Measurements from ENCODE around the gene PSMD8. TPM values are rescaled to one million over a fixed set of nuclear protein-coding genes. Genes with fewer than 3 reads are reported as not detected.

PSMD8 gene
- total and polyA plus RNA-seq, 11 donors, result 186 to 690 (median 325) TPM

- no peaks in the 10 kb centered on the region for H3K9me3 ChIP-seq
- H3K4me3 ChIP-seq, result no peak overlapping the region
- H3K36me3 ChIP-seq, result no peaks in the 10 kb centered on the region
- WGBS, 4 donors, result 68 to 78% (median 76%) methylated on average over 16 of the region's 16 CpGs
- DNase-seq (no peak), ATAC-seq (no peak)
- peaks cover 0 to 35% (median 7%) of the 10 kb centered on the region in 9 donors for H3K27me3 ChIP-seq
- H3K27ac ChIP-seq, result no peak overlapping the region
- H3K4me1 ChIP-seq, result peaks cover 0 to 1% (median 0%) of the 10 kb centered on the region in 12 donors
- TF ChIP-seq POLR2A (IDR thresholded peaks at IDR 0.05), result no peak
- intact Hi-C loops (cut with DNase I), result no loop called here
Observed at GRCh38 chr19:38355728-38356725, 18.3 kb upstream of the PSMD8 start.

- Histone ChIP-seq H3K36me3 (no peaks in the 10 kb centered on the region), H3K27me3 (peaks cover 0 to 37% (median 9%) of the 10 kb centered on the region in 9 donors), H3K4me1 (peaks cover 0 to 20% (median 9%) of the 10 kb centered on the region in 12 donors), H3K9me3 (no peaks in the 10 kb centered on the region), H3K4me3 (no peak overlapping the region), H3K27ac (no peak overlapping the region)
- no peak for DNase-seq
- TF ChIP-seq CTCF (IDR thresholded peaks at IDR 0.05) (no peak), POLR2A (IDR thresholded peaks at IDR 0.05) (no peak)
- ATAC-seq, result no peak
- intact Hi-C loops (cut with DNase I), result no loop called here
- WGBS, 4 donors, result 34 to 55% (median 42%) methylated on average over 5 of the region's 5 CpGs
Observed at GRCh38 chr19:38358071-38358470, 16.3 kb upstream of the PSMD8 start.

- H3K4me1 ChIP-seq, result peaks cover 0 to 20% (median 9%) of the 10 kb centered on the region in 12 donors
- ATAC-seq (no peak), DNase-seq (no peak)
- intact Hi-C loops (cut with DNase I), result loop anchor here in 1 of 10 donors (2.0 kb wide), 1 partner anchor 23 kb away; no protein-coding TSS in a partner anchor
- H3K27me3 ChIP-seq, result peaks cover 0 to 37% (median 8%) of the 10 kb centered on the region in 9 donors
- H3K9me3 ChIP-seq, result no peaks in the 10 kb centered on the region
- no peaks in the 10 kb centered on the region for H3K36me3 ChIP-seq
- no peak overlapping the region for H3K4me3 ChIP-seq
- 50 to 56% (median 53%) methylated on average over 16 to 18 of the region's 18 CpGs for WGBS, 4 donors
- no peak for TF ChIP-seq CTCF (IDR thresholded peaks at IDR 0.05)
- no peak for TF ChIP-seq POLR2A (IDR thresholded peaks at IDR 0.05)
- H3K27ac ChIP-seq, result no peak overlapping the region
Observed at GRCh38 chr19:38359242-38360021, 14.9 kb upstream of the PSMD8 start.

GRCh38 chr19:38360351-38360750 lies 14.0 kb upstream of the PSMD8 start:
- no peaks in the 10 kb centered on the region for H3K9me3 ChIP-seq
- TF ChIP-seq CTCF (IDR thresholded peaks at IDR 0.05), result no peak
- no peak for TF ChIP-seq POLR2A (IDR thresholded peaks at IDR 0.05)
- no peak overlapping the region for H3K27ac ChIP-seq
- 72 to 91% (median 83%) methylated on average over 5 to 9 of the region's 9 CpGs for WGBS, 4 donors
- ATAC-seq, result no peak
- no peaks in the 10 kb centered on the region for H3K36me3 ChIP-seq
- H3K27me3 ChIP-seq, result peaks cover 0 to 37% (median 6%) of the 10 kb centered on the region in 9 donors
- peaks cover 0 to 20% (median 9%) of the 10 kb centered on the region in 12 donors for H3K4me1 ChIP-seq
- DNase-seq, result no peak
- H3K4me3 ChIP-seq, result no peak overlapping the region
- intact Hi-C loops (cut with DNase I), result loop anchor here in 1 of 10 donors (2.0 kb wide), 1 partner anchor 24 kb away; no protein-coding TSS in a partner anchor

All from heart left ventricle (tissue), 16 donors.